OCI-LY7 (cell line): ENCODE measurements around the gene MTCH1.

Experiments
- EZH2phosphoT487 ChIP-seq: fragments of 200-600 bp; sonication (generic); IDR thresholded peaks from 2 replicates; pipeline ENCODE4 v1.6.1; 2018; ENCODE audit warnings: low read depth, borderline replicate concordance, mild to moderate bottlenecking, mixed run types, antibody characterized with exemption, low read length, moderate library complexity, mixed read lengths
- TF ChIP-seq, protein P1 (sequence below): fragments of 200-600 bp; sonication (generic); conservative IDR thresholded peaks from 2 replicates; pipeline ENCODE4 v1.5.1; 2014; ENCODE audit warnings: mild to moderate bottlenecking, antibody characterized with exemption, low read length, moderate library complexity, mixed read lengths

- TF ChIP-seq, protein P1, sequence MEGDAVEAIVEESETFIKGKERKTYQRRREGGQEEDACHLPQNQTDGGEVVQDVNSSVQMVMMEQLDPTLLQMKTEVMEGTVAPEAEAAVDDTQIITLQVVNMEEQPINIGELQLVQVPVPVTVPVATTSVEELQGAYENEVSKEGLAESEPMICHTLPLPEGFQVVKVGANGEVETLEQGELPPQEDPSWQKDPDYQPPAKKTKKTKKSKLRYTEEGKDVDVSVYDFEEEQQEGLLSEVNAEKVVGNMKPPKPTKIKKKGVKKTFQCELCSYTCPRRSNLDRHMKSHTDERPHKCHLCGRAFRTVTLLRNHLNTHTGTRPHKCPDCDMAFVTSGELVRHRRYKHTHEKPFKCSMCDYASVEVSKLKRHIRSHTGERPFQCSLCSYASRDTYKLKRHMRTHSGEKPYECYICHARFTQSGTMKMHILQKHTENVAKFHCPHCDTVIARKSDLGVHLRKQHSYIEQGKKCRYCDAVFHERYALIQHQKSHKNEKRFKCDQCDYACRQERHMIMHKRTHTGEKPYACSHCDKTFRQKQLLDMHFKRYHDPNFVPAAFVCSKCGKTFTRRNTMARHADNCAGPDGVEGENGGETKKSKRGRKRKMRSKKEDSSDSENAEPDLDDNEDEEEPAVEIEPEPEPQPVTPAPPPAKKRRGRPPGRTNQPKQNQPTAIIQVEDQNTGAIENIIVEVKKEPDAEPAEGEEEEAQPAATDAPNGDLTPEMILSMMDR = no peak
- TF ChIP-seq EZH2phosphoT487 = no peak
These were observed 52.5 kb downstream of the MTCH1 start for GRCh38 chr6:36933519-36933918.
